Vagina (tissue), 2 donors: ENCODE data around the gene NUDT16L1.

ENCODE experiments used
- POLR2A ChIP-seq, 2 donors: fragments of 450-650 bp; IDR thresholded peaks; one replicate each; pipeline ENCODE4 v1.6.1; 2017; ENCODE audit warnings: antibody characterized with exemption in 2 of 2, mild to moderate bottlenecking in 2 of 2, moderate library complexity in 2 of 2
- POLR2AphosphoS5 ChIP-seq, 2 donors: sonication (generic); formaldehyde crosslinking; IDR thresholded peaks; one replicate each; pipeline ENCODE4 v1.9.0; 2017; ENCODE audit warnings: antibody characterized with exemption in 2 of 2, mild to moderate bottlenecking in 2 of 2, low read depth in 1 of 2; ENCODE audit not compliant: insufficient read depth in 1 of 2
- TF ChIP-seq, protein P1 (sequence below), 3 experiments: fragments of 450-650 bp in 2 of 3; fragments of 200-600 bp in 1 of 3; sonication (generic) in 1 of 3; IDR thresholded peaks; one replicate each; pipeline ENCODE4 v1.5.1; 2017 to 2019; ENCODE audit warnings: antibody characterized with exemption in 3 of 3, mild to moderate bottlenecking in 2 of 3, moderate library complexity in 2 of 3

DNA sequence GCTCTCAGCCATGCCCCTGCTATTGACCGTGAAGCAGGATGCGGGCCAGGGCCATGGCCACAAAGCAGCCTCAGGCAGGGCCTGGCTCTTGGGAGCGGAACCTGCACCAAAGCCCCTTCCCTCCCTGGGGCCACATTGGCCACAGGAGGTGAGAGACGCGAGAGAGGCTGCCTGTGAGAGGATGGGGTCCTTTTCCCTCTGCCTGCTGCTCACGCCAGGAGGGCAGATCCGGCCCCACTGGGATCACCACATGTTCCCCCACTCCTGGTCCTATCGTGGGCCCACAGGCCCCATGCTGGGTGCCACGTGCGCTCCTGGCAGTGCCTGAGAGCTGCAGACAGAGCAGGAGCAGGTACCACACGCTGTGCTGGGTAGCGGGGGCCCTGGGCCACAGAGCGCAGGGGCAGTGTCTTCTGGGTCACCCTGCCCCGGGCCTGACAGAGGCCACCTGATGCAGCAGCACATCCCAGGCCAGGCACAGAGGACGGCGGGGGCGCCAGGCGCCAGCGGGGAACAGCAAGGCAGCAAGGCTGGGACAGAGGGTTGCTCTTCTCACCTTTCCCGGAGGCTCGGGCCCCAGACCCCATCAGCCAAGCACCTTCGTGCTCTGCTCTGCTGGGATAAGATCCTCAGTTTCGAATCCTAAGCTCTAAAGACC, 9.2 kb upstream of the NUDT16L1 start:
- TF ChIP-seq, protein P1, sequence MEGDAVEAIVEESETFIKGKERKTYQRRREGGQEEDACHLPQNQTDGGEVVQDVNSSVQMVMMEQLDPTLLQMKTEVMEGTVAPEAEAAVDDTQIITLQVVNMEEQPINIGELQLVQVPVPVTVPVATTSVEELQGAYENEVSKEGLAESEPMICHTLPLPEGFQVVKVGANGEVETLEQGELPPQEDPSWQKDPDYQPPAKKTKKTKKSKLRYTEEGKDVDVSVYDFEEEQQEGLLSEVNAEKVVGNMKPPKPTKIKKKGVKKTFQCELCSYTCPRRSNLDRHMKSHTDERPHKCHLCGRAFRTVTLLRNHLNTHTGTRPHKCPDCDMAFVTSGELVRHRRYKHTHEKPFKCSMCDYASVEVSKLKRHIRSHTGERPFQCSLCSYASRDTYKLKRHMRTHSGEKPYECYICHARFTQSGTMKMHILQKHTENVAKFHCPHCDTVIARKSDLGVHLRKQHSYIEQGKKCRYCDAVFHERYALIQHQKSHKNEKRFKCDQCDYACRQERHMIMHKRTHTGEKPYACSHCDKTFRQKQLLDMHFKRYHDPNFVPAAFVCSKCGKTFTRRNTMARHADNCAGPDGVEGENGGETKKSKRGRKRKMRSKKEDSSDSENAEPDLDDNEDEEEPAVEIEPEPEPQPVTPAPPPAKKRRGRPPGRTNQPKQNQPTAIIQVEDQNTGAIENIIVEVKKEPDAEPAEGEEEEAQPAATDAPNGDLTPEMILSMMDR (IDR thresholded peaks at IDR 0.05): no peak
- TF ChIP-seq POLR2A (IDR thresholded peaks at IDR 0.05): no peak
- TF ChIP-seq POLR2AphosphoS5 (IDR thresholded peaks at IDR 0.05; ENCODE audit: insufficient read depth in 1 of 2, low read depth in 1 of 2): no peak
